ENCODE measurements around the gene MICAL3. TPM values are rescaled to one million over a fixed set of nuclear protein-coding genes. Genes with fewer than 3 reads are reported as not detected.

The MICAL3 gene
- total RNA-seq, 1 experiment from 2014 or later, result 47.1 TPM

DNA sequence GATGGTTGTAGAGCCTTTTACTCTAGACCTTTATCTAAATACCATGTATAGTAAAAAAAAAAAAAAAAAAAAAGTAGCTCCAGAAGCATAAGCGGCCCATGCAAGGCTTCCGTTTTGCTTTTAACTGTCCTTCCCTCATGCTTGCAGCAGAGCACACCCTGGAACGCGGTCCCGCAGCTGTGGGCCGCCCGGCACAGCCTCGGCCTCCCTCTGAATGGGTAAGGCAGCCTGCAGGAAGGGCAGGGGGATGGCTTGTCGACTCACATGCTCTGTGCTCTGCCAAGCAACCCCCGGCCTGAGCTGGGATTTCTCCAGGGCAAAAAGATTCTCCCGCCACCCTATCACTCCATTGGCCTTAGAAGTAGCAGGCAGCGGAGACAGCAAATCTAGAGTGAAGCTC is 148.7 kb downstream of the MICAL3 start:
- in situ Hi-C loops (cut with HindIII; ENCODE audit: low pct_unique_long_range_greater_than_20kb, low sequenced_read_pairs), result no loop called here
- POLR2A ChIA-PET, result interaction anchor here (0.6 kb wide), 1 partner anchor 94 kb away, joined by 3 read pairs; no protein-coding TSS in a partner anchor

DNA sequence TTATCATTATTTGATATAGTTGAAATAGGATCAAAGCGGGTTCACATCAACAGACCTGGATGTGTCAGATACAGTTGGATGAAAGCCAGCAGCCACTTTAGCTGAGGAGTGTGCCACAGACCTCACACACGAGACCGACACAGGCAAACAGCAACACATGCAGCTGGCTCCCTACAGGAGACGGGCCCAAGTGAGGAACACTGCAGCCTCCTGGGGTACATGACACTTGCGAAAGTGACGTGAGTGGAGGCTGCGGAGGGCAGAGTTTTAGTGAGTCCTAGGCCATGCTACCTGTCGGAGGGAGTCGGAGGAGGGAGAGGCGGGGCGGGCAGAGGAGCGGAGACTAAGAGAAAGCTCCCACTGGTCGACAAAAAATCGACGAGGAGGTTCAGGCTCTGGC is 149.2 kb downstream of the MICAL3 start:
- POLR2A ChIA-PET, result no interaction called here
- CTCF ChIA-PET, result no interaction called here

More for the DNA sequence above, 148.7 kb downstream of the MICAL3 start:
- Histone ChIP-seq H3K36me3 (ENCODE audit: control insufficient read depth, insufficient read depth, low read length) (no peaks in the 10 kb centered on the region), H3K4me1 (ENCODE audit: control insufficient read depth, insufficient read depth, low read length) (no peaks in the 10 kb centered on the region), H3K27me3 (ENCODE audit: control insufficient read depth, insufficient read depth, low read length) (no peaks in the 10 kb centered on the region), H3K4me3 (ENCODE audit: low read depth in 2 of 2, low read length in 2 of 2) (no peak overlapping the region), H3K27ac (ENCODE audit: low read length) (no peak overlapping the region), H3K9me3 (ENCODE audit: control insufficient read depth, insufficient read depth, low read depth, low read length) (no peaks in the 10 kb centered on the region)
- no peak for ATAC-seq
- TF ChIP-seq, protein P1, sequence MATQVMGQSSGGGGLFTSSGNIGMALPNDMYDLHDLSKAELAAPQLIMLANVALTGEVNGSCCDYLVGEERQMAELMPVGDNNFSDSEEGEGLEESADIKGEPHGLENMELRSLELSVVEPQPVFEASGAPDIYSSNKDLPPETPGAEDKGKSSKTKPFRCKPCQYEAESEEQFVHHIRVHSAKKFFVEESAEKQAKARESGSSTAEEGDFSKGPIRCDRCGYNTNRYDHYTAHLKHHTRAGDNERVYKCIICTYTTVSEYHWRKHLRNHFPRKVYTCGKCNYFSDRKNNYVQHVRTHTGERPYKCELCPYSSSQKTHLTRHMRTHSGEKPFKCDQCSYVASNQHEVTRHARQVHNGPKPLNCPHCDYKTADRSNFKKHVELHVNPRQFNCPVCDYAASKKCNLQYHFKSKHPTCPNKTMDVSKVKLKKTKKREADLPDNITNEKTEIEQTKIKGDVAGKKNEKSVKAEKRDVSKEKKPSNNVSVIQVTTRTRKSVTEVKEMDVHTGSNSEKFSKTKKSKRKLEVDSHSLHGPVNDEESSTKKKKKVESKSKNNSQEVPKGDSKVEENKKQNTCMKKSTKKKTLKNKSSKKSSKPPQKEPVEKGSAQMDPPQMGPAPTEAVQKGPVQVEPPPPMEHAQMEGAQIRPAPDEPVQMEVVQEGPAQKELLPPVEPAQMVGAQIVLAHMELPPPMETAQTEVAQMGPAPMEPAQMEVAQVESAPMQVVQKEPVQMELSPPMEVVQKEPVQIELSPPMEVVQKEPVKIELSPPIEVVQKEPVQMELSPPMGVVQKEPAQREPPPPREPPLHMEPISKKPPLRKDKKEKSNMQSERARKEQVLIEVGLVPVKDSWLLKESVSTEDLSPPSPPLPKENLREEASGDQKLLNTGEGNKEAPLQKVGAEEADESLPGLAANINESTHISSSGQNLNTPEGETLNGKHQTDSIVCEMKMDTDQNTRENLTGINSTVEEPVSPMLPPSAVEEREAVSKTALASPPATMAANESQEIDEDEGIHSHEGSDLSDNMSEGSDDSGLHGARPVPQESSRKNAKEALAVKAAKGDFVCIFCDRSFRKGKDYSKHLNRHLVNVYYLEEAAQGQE (IDR thresholded peaks at IDR 0.05; ENCODE audit: insufficient read depth in 1 of 2, low read depth in 2 of 2, low read length in 1 of 2), result no peak
- no peak for TF ChIP-seq SIN3A (IDR thresholded peaks at IDR 0.05; ENCODE audit: borderline replicate concordance, insufficient read depth, low read depth, low read length)
- no peak for TF ChIP-seq TCF7L2 (IDR thresholded peaks at IDR 0.05; ENCODE audit: low read depth, low read length)
- no TSS peak for BruUV-seq (replicated peaks)
- CTCF ChIA-PET, result no interaction called here
- intact Hi-C loops (cut with micrococcal nuclease; ENCODE audit: unreplicated experiment), result no loop called here
- no peak for DNase-seq (ENCODE audit: low read depth, low spot score)

DNA sequence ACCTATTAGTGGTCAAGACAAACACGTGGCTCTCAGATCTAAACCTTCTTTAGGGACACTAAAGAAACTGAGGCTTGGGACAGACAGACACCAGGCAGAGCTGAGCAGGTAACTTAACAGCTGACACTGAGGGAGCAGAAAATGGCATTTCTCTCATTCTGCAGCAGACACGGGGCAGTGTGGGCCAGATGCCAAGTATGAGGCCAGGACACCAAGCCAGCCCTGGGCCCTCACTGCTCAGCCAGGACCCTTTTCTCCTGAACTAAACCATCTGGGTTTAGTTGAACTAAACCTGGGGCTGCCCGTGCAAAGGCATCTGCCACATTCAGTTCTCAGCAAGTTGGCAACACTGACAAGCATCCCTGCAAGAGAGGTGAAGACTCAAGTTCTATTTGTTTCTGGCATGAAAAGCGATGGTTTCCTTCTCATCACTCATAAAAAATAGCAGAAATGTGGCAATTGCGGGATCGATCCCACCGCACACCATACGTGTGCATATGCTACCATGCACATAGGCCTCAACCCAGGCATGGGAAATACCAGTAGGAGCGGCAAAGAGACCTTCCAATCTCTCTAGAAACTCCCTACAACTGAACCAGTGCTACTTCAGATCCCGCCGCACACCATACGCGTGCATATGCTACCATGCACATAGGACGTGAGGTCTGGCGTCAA is 150.0 kb downstream of the MICAL3 start:
- in situ Hi-C loops (cut with HindIII; ENCODE audit: low pct_unique_long_range_greater_than_20kb, low sequenced_read_pairs), result no loop called here
- DNase-seq (ENCODE audit: low read depth, low spot score) (no peak), ATAC-seq (no peak)
- Histone ChIP-seq H3K4me1 (ENCODE audit: control insufficient read depth, insufficient read depth, low read length) (no peaks in the 10 kb centered on the region), H3K27ac (ENCODE audit: low read length) (no peak overlapping the region), H3K9me3 (ENCODE audit: control insufficient read depth, insufficient read depth, low read depth, low read length) (no peaks in the 10 kb centered on the region), H3K4me3 (ENCODE audit: low read depth in 2 of 2, low read length in 2 of 2) (no peak overlapping the region), H3K27me3 (ENCODE audit: control insufficient read depth, insufficient read depth, low read length) (no peaks in the 10 kb centered on the region), H3K36me3 (ENCODE audit: control insufficient read depth, insufficient read depth, low read length) (no peaks in the 10 kb centered on the region)
- ChIA-PET POLR2A (no interaction called here), CTCF (interaction anchor here (0.6 kb wide), 1 partner anchor 44 kb away, joined by 4 read pairs; no protein-coding TSS in a partner anchor)
- TF ChIP-seq, protein P2, sequence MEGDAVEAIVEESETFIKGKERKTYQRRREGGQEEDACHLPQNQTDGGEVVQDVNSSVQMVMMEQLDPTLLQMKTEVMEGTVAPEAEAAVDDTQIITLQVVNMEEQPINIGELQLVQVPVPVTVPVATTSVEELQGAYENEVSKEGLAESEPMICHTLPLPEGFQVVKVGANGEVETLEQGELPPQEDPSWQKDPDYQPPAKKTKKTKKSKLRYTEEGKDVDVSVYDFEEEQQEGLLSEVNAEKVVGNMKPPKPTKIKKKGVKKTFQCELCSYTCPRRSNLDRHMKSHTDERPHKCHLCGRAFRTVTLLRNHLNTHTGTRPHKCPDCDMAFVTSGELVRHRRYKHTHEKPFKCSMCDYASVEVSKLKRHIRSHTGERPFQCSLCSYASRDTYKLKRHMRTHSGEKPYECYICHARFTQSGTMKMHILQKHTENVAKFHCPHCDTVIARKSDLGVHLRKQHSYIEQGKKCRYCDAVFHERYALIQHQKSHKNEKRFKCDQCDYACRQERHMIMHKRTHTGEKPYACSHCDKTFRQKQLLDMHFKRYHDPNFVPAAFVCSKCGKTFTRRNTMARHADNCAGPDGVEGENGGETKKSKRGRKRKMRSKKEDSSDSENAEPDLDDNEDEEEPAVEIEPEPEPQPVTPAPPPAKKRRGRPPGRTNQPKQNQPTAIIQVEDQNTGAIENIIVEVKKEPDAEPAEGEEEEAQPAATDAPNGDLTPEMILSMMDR (IDR thresholded peaks at IDR 0.05), result no peak
- no peak for TF ChIP-seq TCF7L2 (IDR thresholded peaks at IDR 0.05; ENCODE audit: low read depth, low read length)
- TF ChIP-seq, protein P1 (IDR thresholded peaks at IDR 0.05; ENCODE audit: insufficient read depth in 1 of 2, low read depth in 2 of 2, low read length in 1 of 2), result no peak
- BruUV-seq (replicated peaks), result no TSS peak
- intact Hi-C loops (cut with micrococcal nuclease; ENCODE audit: unreplicated experiment), result no loop called here

More for the DNA sequence above, 149.2 kb downstream of the MICAL3 start:
- Histone ChIP-seq H3K4me3 (ENCODE audit: low read depth in 2 of 2, low read length in 2 of 2) (no peak overlapping the region), H3K36me3 (ENCODE audit: control insufficient read depth, insufficient read depth, low read length) (no peaks in the 10 kb centered on the region), H3K4me1 (ENCODE audit: control insufficient read depth, insufficient read depth, low read length) (no peaks in the 10 kb centered on the region), H3K9me3 (ENCODE audit: control insufficient read depth, insufficient read depth, low read depth, low read length) (no peaks in the 10 kb centered on the region), H3K27me3 (ENCODE audit: control insufficient read depth, insufficient read depth, low read length) (no peaks in the 10 kb centered on the region), H3K27ac (ENCODE audit: low read length) (no peak overlapping the region)
- no peak for DNase-seq (ENCODE audit: low read depth, low spot score)
- no TSS peak for BruUV-seq (replicated peaks)
- intact Hi-C loops (cut with micrococcal nuclease; ENCODE audit: unreplicated experiment), result no loop called here
- TF ChIP-seq, protein P2 (IDR thresholded peaks at IDR 0.05), result no peak
- TF ChIP-seq SIN3A (IDR thresholded peaks at IDR 0.05; ENCODE audit: borderline replicate concordance, insufficient read depth, low read depth, low read length) (no peak), TCF7L2 (IDR thresholded peaks at IDR 0.05; ENCODE audit: low read depth, low read length) (no peak)
- ATAC-seq, result no peak
- in situ Hi-C loops (cut with HindIII; ENCODE audit: low pct_unique_long_range_greater_than_20kb, low sequenced_read_pairs), result no loop called here

Measured in Panc1 (cell line).